MM.1S (cell line): Measurements from ENCODE around the gene MAPK4.

ENCODE experiments used
- EZH2 ChIP-seq: fragments of 300-600 bp; sonication (generic); optimal IDR thresholded peaks from 2 replicates; pipeline ENCODE3; 2017; ENCODE audit warnings: low read depth, mild to moderate bottlenecking, antibody characterized with exemption, low read length, mixed read lengths
- EZH2phosphoT487 ChIP-seq: fragments of 300-600 bp; sonication (generic); IDR thresholded peaks from 2 replicates; pipeline ENCODE4 v1.6.1; 2018; ENCODE audit warnings: antibody characterized with exemption, low read length
- TF ChIP-seq, protein P1 (sequence below): fragments of 300-600 bp; sonication (generic); IDR thresholded peaks from 2 replicates; pipeline ENCODE4 v1.5.1; 2016; ENCODE audit warnings: antibody characterized with exemption, low read length, mixed read lengths

DNA sequence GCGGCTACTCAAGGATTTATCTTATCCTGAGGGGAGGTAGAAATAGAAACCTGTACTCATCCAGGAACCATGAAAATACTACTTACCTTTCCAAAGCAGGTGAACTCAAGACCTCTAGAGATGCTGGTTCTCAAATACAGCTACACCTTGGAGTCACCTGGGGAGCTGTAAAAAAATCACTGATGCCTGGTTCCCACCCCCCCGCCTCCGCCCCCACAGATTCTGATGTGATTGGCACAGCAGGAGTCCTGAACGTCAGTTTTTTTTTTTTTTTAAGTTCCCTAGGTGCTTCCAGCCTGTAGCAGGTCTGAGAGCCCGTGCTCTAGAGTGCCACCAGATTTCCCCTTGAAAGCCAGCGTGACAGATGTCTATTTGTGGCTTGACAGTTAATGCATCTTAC lies 146.3 kb downstream of the MAPK4 start:
- TF ChIP-seq, protein P1, sequence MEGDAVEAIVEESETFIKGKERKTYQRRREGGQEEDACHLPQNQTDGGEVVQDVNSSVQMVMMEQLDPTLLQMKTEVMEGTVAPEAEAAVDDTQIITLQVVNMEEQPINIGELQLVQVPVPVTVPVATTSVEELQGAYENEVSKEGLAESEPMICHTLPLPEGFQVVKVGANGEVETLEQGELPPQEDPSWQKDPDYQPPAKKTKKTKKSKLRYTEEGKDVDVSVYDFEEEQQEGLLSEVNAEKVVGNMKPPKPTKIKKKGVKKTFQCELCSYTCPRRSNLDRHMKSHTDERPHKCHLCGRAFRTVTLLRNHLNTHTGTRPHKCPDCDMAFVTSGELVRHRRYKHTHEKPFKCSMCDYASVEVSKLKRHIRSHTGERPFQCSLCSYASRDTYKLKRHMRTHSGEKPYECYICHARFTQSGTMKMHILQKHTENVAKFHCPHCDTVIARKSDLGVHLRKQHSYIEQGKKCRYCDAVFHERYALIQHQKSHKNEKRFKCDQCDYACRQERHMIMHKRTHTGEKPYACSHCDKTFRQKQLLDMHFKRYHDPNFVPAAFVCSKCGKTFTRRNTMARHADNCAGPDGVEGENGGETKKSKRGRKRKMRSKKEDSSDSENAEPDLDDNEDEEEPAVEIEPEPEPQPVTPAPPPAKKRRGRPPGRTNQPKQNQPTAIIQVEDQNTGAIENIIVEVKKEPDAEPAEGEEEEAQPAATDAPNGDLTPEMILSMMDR: no peak
- TF ChIP-seq EZH2 (no peak), EZH2phosphoT487 (no peak)
